ENCODE data around the gene KIAA1958. TPM values are rescaled to one million over a fixed set of nuclear protein-coding genes. Genes with fewer than 3 reads are reported as not detected.
"Not testable (repeated sequence)": the region's sequence is repeated elsewhere in the genome, so short reads cannot be mapped to it uniquely, and the experiment has no call there.

KIAA1958 gene
- total and polyA plus RNA-seq, 8 donors = 1.4 to 11.8 (median 5.6) TPM

GRCh38 chr9:112670991-112671625, 184.5 kb downstream of the KIAA1958 start:
- no peaks in the 10 kb centered on the region for H3K36me3 ChIP-seq
- WGBS, 2 donors = 60 to 71% methylated on average over 7 of the region's 7 CpGs
- no peak overlapping the region for H3K4me3 ChIP-seq
- intact Hi-C loops (cut with DNase I) = loop anchor here in 2 of 3 donors (10.0 kb wide), 2 partner anchors 56 to 556 kb away; no protein-coding TSS in a partner anchor
- no peak for FAIRE-seq
- H3K27me3 ChIP-seq = no peaks in the 10 kb centered on the region
- TF ChIP-seq CTCF (IDR thresholded peaks at IDR 0.05) = no peak
- ATAC-seq = no peak
- H3K27ac ChIP-seq = no peak overlapping the region
- H3K9me3 ChIP-seq = no peaks in the 10 kb centered on the region
- H3K4me1 ChIP-seq = no peaks in the 10 kb centered on the region
- no peak for DNase-seq

- not testable (repeated sequence) for FAIRE-seq, DNase-seq, H3K9me3 ChIP-seq, H3K36me3 ChIP-seq, ATAC-seq, H3K4me3 ChIP-seq, H3K27me3 ChIP-seq, H3K4me1 ChIP-seq, H3K27ac ChIP-seq
- intact Hi-C loops (cut with DNase I) = loop anchor here in 2 of 3 donors (10.0 kb wide), 2 partner anchors 58 to 558 kb away; no protein-coding TSS in a partner anchor
- 90 to 96% methylated on average over 4 of the region's 4 CpGs for WGBS, 2 donors
Observed at GRCh38 chr9:112673221-112673620, 186.6 kb downstream of the KIAA1958 start.

- Histone ChIP-seq H3K9me3 (no peaks in the 10 kb centered on the region), H3K36me3 (no peaks in the 10 kb centered on the region), H3K27me3 (no peaks in the 10 kb centered on the region), H3K4me3 (no peak overlapping the region), H3K4me1 (no peaks in the 10 kb centered on the region), H3K27ac (no peak overlapping the region)
- DNase-seq = no peak
- no peak for FAIRE-seq
- TF ChIP-seq CTCF (IDR thresholded peaks at IDR 0.05) = no peak
- intact Hi-C loops (cut with DNase I) = loop anchor here in 2 of 3 donors (10.0 kb wide), 2 partner anchors 62 to 562 kb away; no protein-coding TSS in a partner anchor
- no peak for ATAC-seq
Observed at GRCh38 chr9:112677040-112677439, 190.4 kb downstream of the KIAA1958 start.

- no peaks in the 10 kb centered on the region for H3K27me3 ChIP-seq
- no peaks in the 10 kb centered on the region for H3K36me3 ChIP-seq
- no peak overlapping the region for H3K27ac ChIP-seq
- no peaks in the 10 kb centered on the region for H3K4me1 ChIP-seq
- no peak for TF ChIP-seq CTCF (IDR thresholded peaks at IDR 0.05)
- no peak for ATAC-seq
- no peak overlapping the region for H3K4me3 ChIP-seq
- FAIRE-seq = no peak
- H3K9me3 ChIP-seq = no peaks in the 10 kb centered on the region
- intact Hi-C loops (cut with DNase I) = no loop called here
- no peak for DNase-seq
- 81 to 83% methylated on average over 6 of the region's 6 CpGs for WGBS, 2 donors
Observed at GRCh38 chr9:112680731-112681402, 194.2 kb downstream of the KIAA1958 start.

- intact Hi-C loops (cut with DNase I) = no loop called here
- H3K4me3 ChIP-seq = no peak overlapping the region
- no peak for TF ChIP-seq CTCF (IDR thresholded peaks at IDR 0.05)
- no peak overlapping the region for H3K27ac ChIP-seq
- no peak for ATAC-seq
- no peaks in the 10 kb centered on the region for H3K9me3 ChIP-seq
- FAIRE-seq = no peak
- H3K36me3 ChIP-seq = peaks cover 0 to 10% (median 0%) of the 10 kb centered on the region in 3 donors
- no peaks in the 10 kb centered on the region for H3K4me1 ChIP-seq
- WGBS, 2 donors = 92 to 93% methylated on average over 6 of the region's 6 CpGs
- no peak for DNase-seq
- H3K27me3 ChIP-seq = no peaks in the 10 kb centered on the region
Observed at GRCh38 chr9:112689161-112689740, 202.6 kb downstream of the KIAA1958 start.
